Astrocyte (in vitro differentiated cells and primary cell): ENCODE results near the gene TOMM70. TPM values are rescaled to one million over a fixed set of nuclear protein-coding genes. Genes with fewer than 3 reads are reported as not detected.

Experiments used
- DNase-seq: peaks from one replicate; pipeline ENCODE4 v3.0.0-alpha.2; 2010; ENCODE audit warnings: low read depth
- FAIRE-seq: peaks from 2 replicates; lab custom pipeline; 2011; peaks lifted over from hg19 to GRCh38; lab: Jason Lieb, UNC
- H2AFZ ChIP-seq: 2 replicates; pipeline ENCODE4 v1.6.0; 2012; ENCODE audit warnings: low read depth, low read length, inconsistent platforms
- H3K27ac ChIP-seq: 2 replicates; pipeline ENCODE4 v1.5.1; 2011; ENCODE audit warnings: low read depth, low read length, inconsistent platforms
- H3K27me3 ChIP-seq: 2 replicates; pipeline ENCODE4 v1.6.0; 2011; ENCODE audit warnings: low read length, inconsistent platforms; ENCODE audit not compliant: insufficient read depth
- H3K36me3 ChIP-seq: 2 replicates; pipeline ENCODE4 v1.5.1; 2011; ENCODE audit warnings: low read length, inconsistent platforms; ENCODE audit not compliant: insufficient read depth
- H3K4me1 ChIP-seq: 2 replicates; pipeline ENCODE4 v1.5.1; 2011; ENCODE audit warnings: low read length, inconsistent platforms; ENCODE audit not compliant: insufficient read depth
- H3K4me2 ChIP-seq: 2 replicates; pipeline ENCODE4 v1.6.0; 2012; ENCODE audit warnings: low read length, inconsistent platforms
- H3K4me3 ChIP-seq: 2 replicates; pipeline ENCODE4 v1.5.1; 2011; ENCODE audit warnings: low read depth, mild to moderate bottlenecking, low read length, inconsistent platforms; ENCODE audit not compliant: insufficient read depth
- H3K79me2 ChIP-seq: 2 replicates; pipeline ENCODE4 v1.6.0; 2012; ENCODE audit warnings: mild to moderate bottlenecking, low read length, inconsistent platforms; ENCODE audit not compliant: insufficient read depth
- H3K9ac ChIP-seq: 2 replicates; pipeline ENCODE4 v1.6.0; 2012; ENCODE audit warnings: mild to moderate bottlenecking, low read length, inconsistent platforms
- H3K9me3 ChIP-seq: 2 replicates; pipeline ENCODE4 v1.5.1; 2012; ENCODE audit warnings: low read depth, mild to moderate bottlenecking, low read length, inconsistent platforms; ENCODE audit not compliant: insufficient read depth
- H4K20me1 ChIP-seq: 2 replicates; pipeline ENCODE4 v1.6.0; 2012; ENCODE audit warnings: low read length, inconsistent platforms; ENCODE audit not compliant: insufficient read depth
- H3K27ac Mint-ChIP-seq: one replicate; pipeline ENCODE4 v1.8.0; 2021; ENCODE audit warnings: mild to moderate bottlenecking, mixed read lengths; ENCODE audit not compliant: unreplicated experiment
- H3K27me3 Mint-ChIP-seq: one replicate; pipeline ENCODE4 v1.8.0; 2021; ENCODE audit warnings: low read depth, mixed read lengths; ENCODE audit not compliant: unreplicated experiment
- H3K36me3 Mint-ChIP-seq: one replicate; pipeline ENCODE4 v1.8.0; 2021; ENCODE audit warnings: low read depth, mixed read lengths; ENCODE audit not compliant: unreplicated experiment
- H3K4me1 Mint-ChIP-seq: one replicate; pipeline ENCODE4 v1.8.0; 2021; ENCODE audit warnings: low read depth, mixed read lengths; ENCODE audit not compliant: unreplicated experiment
- H3K4me3 Mint-ChIP-seq: one replicate; pipeline ENCODE4 v1.8.0; 2021; ENCODE audit warnings: mild to moderate bottlenecking, moderate library complexity, mixed read lengths; ENCODE audit not compliant: unreplicated experiment
- H3K9me3 Mint-ChIP-seq: one replicate; pipeline ENCODE4 v1.8.0; 2021; ENCODE audit warnings: mild to moderate bottlenecking, mixed read lengths; ENCODE audit not compliant: unreplicated experiment
- EZH2 ChIP-seq: IDR thresholded peaks from 2 replicates; pipeline ENCODE4 v1.6.1; 2012; ENCODE audit warnings: mild to moderate bottlenecking, low read length, inconsistent platforms; ENCODE audit not compliant: insufficient read depth
- total RNA-seq: library from RNA; stranded (reverse); gene quantifications from 2 replicates; pipeline ENCODE4 v1.2.1, GENCODE V29; 2021
- TF ChIP-seq, protein P1 (sequence below): IDR thresholded peaks from 2 replicates; pipeline ENCODE4 v1.5.1; 2011; ENCODE audit warnings: low read depth, mild to moderate bottlenecking, inconsistent platforms, low read length, moderate library complexity; ENCODE audit not compliant: insufficient read depth

TOMM70 gene
- total RNA-seq, 1 donor from 2014 or later, result 48.9 TPM

DNA sequence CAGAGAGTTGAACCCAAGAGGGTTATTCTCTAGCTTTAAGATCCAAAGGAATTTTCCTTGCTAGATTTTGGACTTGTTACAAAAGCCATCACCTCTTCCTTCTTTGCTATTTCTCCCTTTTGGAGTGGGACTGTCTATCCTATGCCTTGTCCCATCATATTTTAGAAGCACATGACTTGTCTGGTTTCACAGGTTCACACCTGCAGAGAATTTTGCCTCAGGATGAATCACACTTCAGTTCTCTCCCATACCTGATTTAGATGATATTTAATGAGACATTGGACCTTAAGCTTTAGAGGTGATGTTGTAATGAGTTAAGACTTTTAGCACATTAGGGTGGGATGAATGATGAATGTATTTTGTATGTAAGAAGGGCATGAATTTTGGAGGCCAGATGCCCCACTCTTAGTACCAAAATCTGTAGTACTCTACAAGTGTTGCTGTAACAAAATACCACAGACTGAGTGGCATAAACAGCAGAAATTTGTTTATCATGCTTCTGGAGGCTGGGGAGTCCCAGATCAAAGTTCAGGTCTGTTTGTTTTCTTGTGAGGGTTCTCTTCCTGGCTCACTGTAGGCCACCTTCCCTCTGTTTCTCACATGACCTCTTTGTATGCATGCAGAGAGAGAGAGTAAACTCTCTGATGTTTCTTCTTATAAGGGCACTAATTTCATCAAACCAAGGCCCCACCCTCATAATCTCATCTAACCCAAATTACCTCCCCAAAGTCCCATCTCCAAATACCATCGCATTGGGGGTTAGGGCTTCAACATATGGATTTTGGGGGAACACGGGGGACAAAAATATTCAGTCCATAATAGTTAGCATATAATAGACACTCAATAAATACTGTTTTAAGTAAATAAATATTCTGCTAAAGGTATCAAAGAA, 10.4 kb upstream of the TOMM70 start:
- no peak overlapping the region for H3K4me2 ChIP-seq
- H3K9me3 ChIP-seq, result no peaks in the 10 kb centered on the region
- no peak overlapping the region for H3K27ac Mint-ChIP-seq
- FAIRE-seq, result no peak
- peaks cover 7% of the 10 kb centered on the region for H3K36me3 Mint-ChIP-seq
- H3K27me3 ChIP-seq, result no peaks in the 10 kb centered on the region
- H3K4me1 Mint-ChIP-seq, result peaks cover 3% of the 10 kb centered on the region
- no peak overlapping the region for H3K4me3 ChIP-seq
- no peak overlapping the region for H3K4me3 Mint-ChIP-seq
- no peaks in the 10 kb centered on the region for H3K27me3 Mint-ChIP-seq
- DNase-seq, result no peak
- H3K4me1 ChIP-seq, result no peaks in the 10 kb centered on the region
- no peak overlapping the region for H3K9ac ChIP-seq
- no peaks in the 10 kb centered on the region for H3K36me3 ChIP-seq
- TF ChIP-seq, protein P1, sequence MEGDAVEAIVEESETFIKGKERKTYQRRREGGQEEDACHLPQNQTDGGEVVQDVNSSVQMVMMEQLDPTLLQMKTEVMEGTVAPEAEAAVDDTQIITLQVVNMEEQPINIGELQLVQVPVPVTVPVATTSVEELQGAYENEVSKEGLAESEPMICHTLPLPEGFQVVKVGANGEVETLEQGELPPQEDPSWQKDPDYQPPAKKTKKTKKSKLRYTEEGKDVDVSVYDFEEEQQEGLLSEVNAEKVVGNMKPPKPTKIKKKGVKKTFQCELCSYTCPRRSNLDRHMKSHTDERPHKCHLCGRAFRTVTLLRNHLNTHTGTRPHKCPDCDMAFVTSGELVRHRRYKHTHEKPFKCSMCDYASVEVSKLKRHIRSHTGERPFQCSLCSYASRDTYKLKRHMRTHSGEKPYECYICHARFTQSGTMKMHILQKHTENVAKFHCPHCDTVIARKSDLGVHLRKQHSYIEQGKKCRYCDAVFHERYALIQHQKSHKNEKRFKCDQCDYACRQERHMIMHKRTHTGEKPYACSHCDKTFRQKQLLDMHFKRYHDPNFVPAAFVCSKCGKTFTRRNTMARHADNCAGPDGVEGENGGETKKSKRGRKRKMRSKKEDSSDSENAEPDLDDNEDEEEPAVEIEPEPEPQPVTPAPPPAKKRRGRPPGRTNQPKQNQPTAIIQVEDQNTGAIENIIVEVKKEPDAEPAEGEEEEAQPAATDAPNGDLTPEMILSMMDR, result no peak
- TF ChIP-seq EZH2, result no peak
- no peak overlapping the region for H2AFZ ChIP-seq
- H3K9me3 Mint-ChIP-seq, result peaks cover 5% of the 10 kb centered on the region
- no peaks in the 10 kb centered on the region for H4K20me1 ChIP-seq
- no peak overlapping the region for H3K27ac ChIP-seq
- no peaks in the 10 kb centered on the region for H3K79me2 ChIP-seq

DNA sequence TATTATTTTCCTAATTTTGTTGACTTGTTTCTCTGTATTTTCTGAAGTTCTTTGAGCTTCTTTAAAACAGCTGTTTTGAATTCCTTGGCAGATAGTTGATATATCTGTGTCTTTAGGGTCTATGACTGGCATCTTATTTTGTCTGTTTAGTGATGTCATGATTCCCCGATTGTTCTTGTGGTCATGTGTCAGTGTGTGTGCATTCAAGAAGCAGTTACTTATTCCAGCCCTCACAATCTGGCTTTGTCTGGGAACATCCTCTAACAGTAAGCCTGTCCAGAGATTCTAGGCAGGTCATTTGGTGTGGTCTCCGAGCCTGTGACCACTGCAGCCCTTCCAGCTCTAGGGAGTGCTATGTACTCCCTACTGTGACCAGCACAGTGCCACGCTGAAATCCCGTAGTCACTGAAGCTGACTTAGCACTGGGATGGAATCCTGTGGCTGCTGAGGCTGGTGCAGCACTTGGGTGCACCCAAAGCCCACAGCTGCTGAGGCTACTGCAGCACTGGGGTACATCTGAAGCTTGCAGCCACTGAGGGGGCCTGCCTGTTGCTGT, 7.2 kb upstream of the TOMM70 start:
- Mint-ChIP-seq H3K4me3 (peak overlapping the region; percentile 45), H3K27ac (no peak overlapping the region), H3K4me1 (peaks cover 3% of the 10 kb centered on the region), H3K27me3 (no peaks in the 10 kb centered on the region), H3K9me3 (peaks cover 5% of the 10 kb centered on the region), H3K36me3 (peaks cover 7% of the 10 kb centered on the region)
- TF ChIP-seq, protein P1, result no peak
- no peak for TF ChIP-seq EZH2
- Histone ChIP-seq H4K20me1 (no peaks in the 10 kb centered on the region), H3K27ac (no peak overlapping the region), H3K9me3 (no peaks in the 10 kb centered on the region), H3K9ac (no peak overlapping the region), H3K4me3 (no peak overlapping the region), H3K4me1 (no peaks in the 10 kb centered on the region), H2AFZ (no peak overlapping the region), H3K79me2 (peaks cover 3% of the 10 kb centered on the region), H3K4me2 (peak overlapping the region; percentile 25), H3K36me3 (no peaks in the 10 kb centered on the region), H3K27me3 (no peaks in the 10 kb centered on the region)
- DNase-seq (no peak), FAIRE-seq (no peak)
